SK-N-MC (cell line): ENCODE data around the gene FAAP20.

ENCODE experiments used
- EZH2 ChIP-seq: fragments of 200-600 bp; sonication (generic); IDR thresholded peaks from one replicate; pipeline ENCODE4 v1.6.1; 2017; ENCODE audit warnings: antibody characterized with exemption
- FOXP2 ChIP-seq: optimal IDR thresholded peaks from 2 replicates; pipeline ENCODE3; 2011; ENCODE audit warnings: mild to moderate bottlenecking, moderate library complexity; ENCODE audit not compliant: insufficient read depth; ENCODE audit errors: extremely low read length, control extremely low read depth
- POLR2AphosphoS5 ChIP-seq: IDR thresholded peaks from 2 replicates; pipeline ENCODE4 v1.6.1; 2012; ENCODE audit warnings: mild to moderate bottlenecking, low read depth, low read length, borderline replicate concordance

GRCh38 chr1:2174348-2175054 lies 20.1 kb downstream of the FAAP20 start:
- no peak for TF ChIP-seq EZH2
- no peak for TF ChIP-seq POLR2AphosphoS5
- no peak for TF ChIP-seq FOXP2
